Measurements from ENCODE around the gene LYSET.
"Not testable (repeated sequence)": the region's sequence is repeated elsewhere in the genome, so short reads cannot be mapped to it uniquely, and the experiment has no call there.

DNA sequence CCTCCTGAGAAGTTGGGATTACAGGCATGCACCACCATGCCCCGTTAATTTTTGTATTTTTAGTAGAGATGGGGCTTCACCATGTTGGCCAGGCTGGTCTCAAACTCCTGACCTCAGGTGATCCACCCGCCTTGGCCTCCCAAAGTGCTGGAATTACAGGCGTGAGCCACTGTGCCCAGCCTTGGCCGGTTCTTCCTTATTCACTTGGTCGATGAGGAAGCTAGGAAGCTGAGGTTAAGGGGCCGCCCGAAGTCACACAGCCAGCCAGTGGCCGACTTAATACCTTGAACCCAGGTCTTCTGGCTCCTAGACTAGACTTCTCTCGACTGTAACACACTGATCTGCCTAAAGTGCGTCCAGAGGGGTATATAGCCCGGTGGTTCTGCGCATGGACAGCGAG, 48.6 kb upstream of the LYSET start:
- not testable (repeated sequence) for TF ChIP-seq EP300, POLR2AphosphoS5, POLR2A (IDR thresholded peaks at IDR 0.05)
- TF ChIP-seq, protein P1, sequence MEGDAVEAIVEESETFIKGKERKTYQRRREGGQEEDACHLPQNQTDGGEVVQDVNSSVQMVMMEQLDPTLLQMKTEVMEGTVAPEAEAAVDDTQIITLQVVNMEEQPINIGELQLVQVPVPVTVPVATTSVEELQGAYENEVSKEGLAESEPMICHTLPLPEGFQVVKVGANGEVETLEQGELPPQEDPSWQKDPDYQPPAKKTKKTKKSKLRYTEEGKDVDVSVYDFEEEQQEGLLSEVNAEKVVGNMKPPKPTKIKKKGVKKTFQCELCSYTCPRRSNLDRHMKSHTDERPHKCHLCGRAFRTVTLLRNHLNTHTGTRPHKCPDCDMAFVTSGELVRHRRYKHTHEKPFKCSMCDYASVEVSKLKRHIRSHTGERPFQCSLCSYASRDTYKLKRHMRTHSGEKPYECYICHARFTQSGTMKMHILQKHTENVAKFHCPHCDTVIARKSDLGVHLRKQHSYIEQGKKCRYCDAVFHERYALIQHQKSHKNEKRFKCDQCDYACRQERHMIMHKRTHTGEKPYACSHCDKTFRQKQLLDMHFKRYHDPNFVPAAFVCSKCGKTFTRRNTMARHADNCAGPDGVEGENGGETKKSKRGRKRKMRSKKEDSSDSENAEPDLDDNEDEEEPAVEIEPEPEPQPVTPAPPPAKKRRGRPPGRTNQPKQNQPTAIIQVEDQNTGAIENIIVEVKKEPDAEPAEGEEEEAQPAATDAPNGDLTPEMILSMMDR (IDR thresholded peaks at IDR 0.05): not testable (repeated sequence)
